GM19397 (cell line): ENCODE measurements around the gene CBY2.
"Not testable (repeated sequence)": the region's sequence is repeated elsewhere in the genome, so short reads cannot be mapped to it uniquely, and the experiment has no call there.

Experiments used
- ATAC-seq: cut with Tn5 transposase; IDR thresholded peaks from one replicate; pipeline ENCODE4 v1.9.1; 2021; ENCODE audit warnings: mild to moderate bottlenecking, moderate library complexity; ENCODE audit not compliant: unreplicated experiment

Gene CBY2, protein sequence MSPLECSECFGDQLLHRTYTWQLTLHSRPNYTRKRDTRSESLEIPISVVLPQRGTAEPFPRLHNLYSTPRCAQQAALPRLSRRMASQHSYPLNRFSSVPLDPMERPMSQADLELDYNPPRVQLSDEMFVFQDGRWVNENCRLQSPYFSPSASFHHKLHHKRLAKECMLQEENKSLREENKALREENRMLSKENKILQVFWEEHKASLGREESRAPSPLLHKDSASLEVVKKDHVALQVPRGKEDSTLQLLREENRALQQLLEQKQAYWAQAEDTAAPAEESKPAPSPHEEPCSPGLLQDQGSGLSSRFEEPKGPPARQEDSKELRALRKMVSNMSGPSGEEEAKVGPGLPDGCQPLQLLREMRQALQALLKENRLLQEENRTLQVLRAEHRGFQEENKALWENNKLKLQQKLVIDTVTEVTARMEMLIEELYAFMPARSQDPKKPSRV

DNA sequence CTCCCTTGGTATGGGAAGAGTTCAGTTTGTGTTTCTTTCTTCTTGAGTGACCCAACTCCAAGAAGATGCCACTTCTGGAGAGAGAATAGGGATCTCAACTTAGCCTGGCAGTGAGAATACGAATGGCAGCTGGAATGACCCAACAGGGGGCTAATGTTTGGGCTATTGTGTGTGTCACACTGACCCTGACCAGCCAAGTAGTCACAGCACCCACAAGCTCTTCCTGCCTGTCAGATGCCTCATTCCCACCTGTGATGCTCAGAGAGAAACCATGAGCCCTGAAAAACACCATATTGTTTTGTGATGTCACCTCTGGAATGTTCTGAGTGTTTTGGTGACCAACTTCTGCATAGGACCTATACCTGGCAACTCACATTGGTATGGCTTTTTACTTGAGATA lies at the start of gene CBY2:
Gene CBY2, plus strand, starts transcription at position 233 of the 400 bp plus-strand sequence. Its CDS starts 71 bp downstream, at position 304.
- ATAC-seq, result no peak

DNA sequence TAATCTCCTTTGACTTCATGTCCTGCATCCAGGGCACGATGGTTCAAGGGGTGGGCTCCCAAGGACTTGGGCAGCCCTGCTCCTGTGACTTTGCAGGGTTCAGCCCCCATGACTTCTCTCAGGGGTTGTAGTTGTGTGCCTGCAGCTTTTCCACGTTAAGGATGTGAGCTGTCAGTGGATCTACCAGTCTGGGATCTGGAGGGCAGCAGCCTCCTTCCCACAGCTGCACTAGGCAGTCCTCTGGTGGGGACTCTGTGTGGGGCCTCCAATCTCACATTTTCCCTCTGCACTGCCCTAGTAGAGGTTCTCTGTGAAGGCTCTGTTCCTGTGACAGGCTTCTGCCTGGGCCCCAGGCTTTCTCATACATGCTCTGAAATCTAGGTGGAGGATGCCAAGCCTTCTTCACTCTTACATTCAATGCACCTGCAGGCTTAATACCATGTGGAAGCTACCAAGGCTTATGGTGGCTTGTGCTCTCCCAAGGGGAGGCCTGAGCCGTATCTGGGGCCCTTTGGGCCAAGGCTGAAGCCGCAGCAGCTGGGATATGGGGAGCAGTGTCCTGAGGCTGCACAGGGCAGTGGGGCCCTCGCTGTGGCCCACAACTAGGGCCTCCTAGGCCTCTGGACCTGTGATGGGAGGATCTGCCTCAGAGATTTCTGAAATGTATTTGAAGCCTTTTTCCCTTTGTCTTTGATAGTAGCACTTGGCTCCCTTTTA lies 47.3 kb upstream of the CBY2 start:
- no peak for ATAC-seq

DNA sequence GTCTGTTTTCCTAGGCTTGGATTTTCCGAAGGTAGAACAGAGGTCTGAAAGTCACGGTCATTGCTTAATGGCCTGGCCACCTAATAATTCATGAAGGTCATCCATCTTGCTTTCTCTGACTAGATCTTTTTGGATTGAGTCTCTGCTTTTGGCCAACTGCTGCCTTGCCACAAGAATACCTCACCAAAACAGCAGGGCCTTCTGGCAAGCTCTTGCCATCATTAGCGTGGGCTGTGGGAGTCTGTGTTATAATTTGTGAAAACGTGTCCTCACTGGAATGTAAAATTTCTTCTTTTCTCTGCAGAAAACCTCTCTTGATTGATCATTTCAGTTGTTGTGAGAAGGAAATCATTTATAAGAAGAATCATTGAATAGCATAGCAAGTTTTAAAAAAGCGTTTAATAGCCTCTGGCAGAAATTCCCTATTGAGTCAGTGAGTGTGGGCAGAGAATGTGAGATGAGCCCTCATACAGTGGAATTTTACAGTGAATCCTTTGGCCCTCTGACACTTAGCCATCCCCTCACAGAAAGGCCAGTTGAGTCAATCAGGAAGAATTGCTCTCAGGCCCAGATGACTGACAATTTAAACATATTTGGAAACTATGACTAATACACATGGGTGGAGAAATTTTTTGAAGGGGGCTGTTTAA lies 43.4 kb upstream of the CBY2 start:
- ATAC-seq, result no peak

DNA sequence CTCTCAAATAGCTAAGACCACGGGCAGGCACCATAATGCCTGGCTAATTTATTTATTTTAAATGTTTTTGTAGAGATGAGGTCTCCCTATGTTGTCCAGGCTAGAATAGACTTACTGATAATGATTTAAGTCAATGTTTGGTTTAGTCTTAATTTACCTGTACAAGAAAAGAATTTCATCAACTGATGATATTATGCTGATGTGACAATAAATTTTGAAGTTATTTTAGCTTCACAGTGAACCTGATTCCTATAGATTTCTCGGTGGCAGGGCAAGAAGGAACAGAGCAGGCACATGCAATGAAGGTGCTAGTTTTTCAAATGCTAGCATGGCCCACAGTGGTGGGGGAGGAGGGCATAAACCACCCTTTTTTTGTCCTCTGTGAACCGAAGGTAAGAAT lies 42.6 kb upstream of the CBY2 start:
- no peak for ATAC-seq

DNA sequence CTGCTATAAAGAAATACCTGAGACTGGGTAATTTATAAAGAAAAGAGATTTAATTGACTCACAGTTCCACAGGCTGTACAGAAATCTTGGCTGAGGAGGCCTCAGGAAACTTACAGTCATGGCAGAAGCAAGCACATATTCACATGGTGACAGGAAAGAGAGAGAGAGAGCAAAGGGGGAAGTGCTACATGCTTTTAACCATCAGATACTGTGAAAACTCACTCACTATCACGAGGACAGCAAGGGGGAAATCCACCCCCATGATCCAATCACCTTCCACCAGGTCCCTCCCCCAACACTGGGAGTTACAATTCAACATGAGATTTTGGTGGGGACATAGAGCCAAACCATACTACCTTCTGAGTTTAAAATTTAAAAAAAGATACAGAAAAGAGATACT lies 41.7 kb upstream of the CBY2 start:
- not testable (repeated sequence) for ATAC-seq

DNA sequence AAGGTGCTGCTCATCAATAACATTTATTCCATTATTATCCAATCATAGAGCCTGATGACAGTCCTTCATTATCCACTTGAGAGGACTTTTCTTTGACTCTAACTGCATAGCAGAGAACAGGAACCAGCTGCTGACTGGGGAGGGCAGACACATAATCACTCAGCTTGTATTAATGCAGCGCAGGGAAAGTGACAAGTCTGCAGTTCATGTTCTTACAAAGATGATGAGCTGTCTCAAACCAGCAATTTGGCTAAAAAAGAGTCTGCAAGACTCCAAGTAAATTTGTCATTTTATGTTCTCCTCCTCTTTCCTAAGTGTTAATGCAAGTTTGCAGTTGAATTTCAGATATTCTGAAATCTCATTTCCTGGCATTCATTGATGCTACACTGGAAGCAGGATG lies 40.0 kb upstream of the CBY2 start:
- ATAC-seq, result no peak

DNA sequence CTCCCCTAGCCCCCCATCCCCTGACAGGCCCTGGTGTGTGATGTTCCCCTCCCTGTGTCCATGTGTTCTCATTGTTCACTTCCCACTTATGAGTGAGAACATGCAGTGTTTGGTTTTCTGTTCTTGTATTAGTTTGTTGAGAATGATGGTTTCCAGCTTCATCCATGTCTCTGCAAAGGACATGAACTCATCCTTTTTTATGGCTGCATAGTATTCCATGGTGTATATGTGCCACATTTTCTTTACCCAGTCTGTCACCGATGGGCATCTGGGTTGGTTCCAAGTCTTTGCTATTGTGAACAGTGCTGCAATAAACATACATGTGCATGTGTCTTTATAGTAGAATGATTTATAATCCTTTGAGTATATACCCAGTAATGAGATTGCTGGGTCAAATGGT lies 39.2 kb upstream of the CBY2 start:
- not testable (repeated sequence) for ATAC-seq

DNA sequence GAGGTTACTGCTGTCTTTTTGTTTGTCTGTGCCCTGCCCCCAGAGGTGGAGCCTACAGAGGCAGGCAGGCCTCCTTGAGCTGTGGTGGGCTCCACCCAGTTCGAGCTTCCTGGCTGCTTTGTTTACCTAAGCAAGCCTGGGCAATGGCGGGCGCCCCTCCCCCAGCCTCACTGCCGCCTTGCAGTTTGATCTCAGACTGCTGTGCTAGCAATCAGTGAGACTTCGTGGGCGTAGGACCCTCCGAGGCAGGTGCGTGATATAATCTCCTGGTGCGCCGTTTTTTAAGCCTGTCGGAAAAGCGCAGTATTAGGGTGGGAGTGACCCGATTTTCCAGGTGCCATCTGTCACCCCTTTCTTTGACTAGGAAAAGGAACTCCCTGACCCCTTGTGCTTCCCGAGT lies 32.5 kb upstream of the CBY2 start:
- ATAC-seq, result not testable (repeated sequence)

DNA sequence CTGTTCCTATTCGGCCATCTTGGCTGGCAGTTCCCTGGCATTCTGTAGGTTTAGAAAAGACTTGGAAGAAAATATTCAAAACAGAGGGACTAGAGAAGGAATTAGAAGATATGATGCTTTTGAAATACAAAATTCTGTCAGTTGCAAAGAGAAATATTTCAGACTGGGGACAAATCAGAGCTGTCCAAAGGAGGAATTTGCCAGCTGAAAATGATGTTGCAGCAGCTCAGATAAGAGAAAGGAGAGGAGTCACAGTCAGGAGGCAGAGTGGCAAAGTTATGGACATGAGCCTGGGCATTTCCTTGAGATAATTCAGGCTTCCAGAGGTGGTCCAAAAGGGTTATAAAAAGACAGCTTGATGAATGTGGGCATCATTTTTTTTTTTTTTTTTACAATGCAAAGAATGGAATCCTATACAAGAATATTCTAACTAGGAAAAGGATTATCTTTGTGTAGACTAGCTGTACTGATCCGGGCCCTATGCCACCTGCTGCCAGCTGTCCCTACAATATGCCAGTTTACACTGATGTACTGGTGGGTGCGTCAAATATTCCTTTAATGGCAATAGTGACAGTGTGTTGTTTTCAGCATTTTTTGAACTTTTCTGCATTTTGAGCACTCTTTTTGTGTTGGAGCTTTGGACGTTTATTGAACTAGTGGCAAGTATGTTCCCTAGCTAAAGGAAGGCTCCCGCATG lies 31.8 kb upstream of the CBY2 start:
- no peak for ATAC-seq

DNA sequence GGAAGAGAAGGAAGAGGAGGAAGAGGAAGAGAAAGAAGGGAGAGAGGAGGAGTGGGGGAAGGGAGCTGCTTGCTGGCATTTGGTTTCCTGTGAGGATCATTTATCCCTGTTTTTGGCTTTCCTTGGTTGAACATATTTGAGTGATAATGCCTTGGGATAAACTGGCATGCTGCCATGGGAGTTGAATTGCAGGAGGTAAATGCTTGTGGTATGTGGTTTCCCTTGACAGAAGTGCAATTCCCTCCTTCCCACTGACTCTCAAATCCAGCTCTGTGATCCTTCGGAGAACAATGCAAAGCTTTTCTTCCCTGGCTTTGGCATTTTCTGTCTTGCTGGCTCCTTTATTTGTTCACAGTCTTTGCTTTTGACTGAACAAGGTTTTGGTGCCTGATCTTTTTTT lies 27.2 kb upstream of the CBY2 start:
- ATAC-seq, result no peak

DNA sequence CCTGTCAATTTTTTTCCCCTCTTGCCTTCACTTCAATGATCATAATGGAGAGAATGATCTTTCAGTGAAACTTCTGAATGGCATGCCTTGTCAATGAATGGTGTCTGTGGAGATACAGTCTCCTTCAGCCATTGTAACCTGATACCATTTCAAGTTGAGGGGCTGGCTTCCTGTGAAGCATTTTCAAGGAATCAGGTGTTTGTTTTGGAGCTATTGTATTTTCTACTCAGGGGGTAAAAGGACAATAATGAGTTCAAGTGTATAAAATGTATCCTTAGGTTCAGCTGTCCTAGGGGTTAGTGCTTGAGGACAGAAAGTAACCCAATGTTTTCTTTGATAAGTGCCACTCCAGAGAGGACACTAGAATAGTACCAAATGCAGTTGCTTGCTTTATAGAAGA lies 23.8 kb upstream of the CBY2 start:
- no peak for ATAC-seq

DNA sequence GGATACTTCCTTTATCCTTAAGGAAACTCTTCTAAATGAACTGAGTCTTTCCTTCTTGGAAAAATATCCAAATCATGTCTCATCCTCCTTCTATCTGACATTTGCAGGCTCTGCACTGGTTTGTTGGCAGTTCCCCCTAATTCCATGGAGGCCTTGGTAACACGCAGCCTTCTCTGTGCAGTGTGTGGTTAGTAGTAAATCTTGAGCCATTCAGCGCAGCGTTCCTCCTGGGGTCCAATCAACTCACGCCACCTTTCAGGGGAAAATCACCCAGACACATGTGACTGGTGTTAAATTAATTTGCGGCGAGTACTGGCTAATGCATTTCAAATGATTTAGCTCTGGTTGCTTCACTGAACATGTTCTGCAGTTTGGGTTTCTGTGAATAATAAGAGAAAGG lies 21.0 kb upstream of the CBY2 start:
- no peak for ATAC-seq

DNA sequence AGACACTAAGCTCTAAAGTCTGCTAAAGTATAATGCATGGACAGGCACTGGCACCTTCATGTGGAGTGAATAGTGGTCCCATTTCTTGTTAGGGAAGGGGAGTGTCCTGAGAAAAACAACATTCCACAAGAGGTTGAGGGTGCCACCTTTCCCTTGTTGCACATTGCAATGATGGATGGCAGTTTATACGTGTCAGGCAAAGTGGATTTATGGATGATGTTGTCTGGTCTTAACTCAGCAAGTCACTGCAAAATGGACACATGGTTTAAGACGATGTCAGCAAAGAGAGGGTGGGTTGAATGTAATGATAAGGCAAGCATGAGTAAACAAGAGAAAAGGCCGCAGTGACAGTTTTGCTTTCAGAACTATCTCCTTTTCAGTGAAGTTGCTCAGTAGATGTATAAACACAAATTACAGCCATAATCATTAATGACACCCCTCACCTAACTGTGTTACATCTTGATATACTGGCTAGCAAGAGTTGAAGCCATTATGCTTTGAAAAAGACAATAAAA lies 19.6 kb upstream of the CBY2 start:
- no peak for ATAC-seq

DNA sequence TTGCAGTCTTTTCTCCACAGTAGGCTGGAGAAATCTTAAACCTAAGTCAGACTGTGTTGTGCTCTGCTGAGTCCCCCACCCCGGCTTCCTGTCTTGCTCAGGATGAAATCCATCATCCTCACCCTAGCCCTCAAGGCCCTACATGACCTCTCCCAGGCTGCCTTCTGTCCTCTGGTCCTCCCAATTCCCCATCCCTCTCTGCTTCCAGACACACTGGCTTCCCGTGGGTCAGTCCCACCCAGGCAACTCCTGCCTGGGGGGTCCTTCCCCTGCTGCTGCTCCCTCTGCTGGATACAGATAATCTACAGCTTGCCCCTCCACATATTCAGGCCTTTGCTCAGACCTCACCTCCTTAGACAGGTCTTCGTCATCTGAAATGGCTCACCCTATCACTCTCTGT lies 18.4 kb upstream of the CBY2 start:
- no peak for ATAC-seq

DNA sequence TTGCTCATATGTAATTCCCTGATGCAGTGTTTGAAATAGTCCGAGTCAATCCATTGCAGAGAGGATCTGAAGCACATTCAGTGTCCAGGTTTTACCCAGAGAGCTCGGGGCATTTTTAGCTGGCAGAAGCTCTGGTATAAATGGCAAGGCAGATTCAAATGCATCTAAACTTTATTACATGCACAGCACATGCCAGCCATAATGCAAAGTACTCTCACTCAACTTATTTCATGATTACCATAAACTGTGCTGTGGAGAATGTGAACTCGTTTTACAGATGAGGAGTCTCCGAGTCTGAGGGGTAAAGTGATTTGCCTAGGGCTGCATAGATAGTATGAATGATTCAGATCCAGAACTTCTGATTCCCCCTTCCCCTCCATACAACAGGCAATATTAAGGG lies 13.5 kb upstream of the CBY2 start:
- ATAC-seq, result no peak

DNA sequence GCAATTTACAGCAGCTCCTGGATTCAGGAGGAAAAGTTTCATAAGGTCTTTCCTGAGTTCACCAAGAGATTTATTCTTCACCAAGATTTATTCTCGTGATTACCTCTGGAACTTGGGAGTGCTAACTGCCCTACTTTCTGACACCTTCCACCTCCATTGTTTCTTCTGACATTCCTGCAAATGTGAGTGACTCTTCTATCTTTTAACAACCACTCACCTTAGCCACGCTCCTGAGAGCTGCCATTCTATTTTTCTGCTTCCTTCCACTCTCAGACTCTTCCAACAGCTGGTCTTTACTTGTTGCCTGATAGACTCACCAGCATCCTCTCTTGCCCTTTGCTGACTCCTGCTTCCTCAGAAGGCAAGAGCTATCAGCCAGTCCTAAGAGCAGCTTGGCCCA lies 11.5 kb upstream of the CBY2 start:
- ATAC-seq, result no peak

DNA sequence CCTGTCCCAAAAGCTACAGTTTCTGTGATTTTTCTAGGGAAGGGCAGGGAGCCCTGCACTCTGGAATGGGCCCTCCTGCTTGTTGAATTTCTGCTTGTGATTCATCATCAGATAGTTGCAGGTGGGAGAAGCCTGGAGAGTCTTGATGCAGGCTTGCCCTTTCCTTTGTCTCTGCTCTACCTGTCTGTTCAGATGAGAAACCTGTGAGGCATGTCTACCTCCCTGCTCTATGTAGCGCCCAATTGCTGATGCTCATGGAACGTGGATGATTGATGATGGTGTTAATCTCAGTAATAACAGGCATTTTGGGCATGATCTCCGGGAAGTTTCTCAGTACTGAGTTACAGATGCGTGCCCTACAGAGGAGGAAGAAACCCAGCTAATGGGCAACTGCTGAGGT lies 10.9 kb upstream of the CBY2 start:
- ATAC-seq, result no peak

DNA sequence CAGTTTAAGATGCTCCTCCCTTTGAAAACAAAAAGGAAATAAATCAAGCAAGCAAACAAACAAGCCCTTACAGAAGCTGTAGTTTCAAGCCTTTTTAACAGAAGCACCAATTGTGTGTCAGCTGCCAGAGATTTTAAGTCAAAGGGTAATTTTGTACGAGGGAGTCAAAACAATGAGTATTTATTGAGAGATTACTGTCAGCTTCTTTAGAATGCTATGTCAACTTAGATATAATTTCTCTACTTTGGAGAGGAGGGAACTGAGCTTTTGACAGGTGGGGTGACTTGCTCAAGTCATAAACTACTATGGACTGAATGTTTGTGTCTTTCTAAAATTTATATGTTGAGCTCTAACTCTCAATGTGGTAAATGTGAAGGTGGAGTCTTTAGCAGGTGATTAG lies 10.5 kb upstream of the CBY2 start:
- no peak for ATAC-seq

DNA sequence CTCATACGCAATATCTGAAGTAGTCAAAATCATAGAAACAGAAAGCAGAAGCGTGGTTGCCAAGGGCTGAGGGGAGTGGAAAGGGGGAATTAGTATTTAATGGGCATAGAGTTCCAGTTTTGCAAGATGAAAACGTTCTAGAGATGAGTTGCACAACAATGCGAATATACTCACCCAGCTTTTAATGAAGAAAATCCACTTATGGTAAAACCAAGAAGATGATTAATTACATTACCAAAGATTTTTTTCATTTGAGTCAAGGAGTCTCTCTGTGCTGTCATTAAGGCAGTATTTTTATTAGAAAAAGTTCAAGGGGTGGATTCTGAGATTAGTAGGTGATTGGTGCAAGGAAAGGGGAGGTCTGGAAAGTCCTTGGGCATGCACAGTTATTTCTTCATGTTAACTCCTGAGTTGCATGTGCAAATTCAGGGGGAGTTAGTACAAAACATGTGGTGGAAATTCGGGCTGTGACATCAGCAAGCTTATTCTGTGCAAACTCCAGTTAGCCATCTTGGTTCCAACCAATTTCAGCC lies 6.9 kb upstream of the CBY2 start:
- ATAC-seq, result peak; percentile 53

DNA sequence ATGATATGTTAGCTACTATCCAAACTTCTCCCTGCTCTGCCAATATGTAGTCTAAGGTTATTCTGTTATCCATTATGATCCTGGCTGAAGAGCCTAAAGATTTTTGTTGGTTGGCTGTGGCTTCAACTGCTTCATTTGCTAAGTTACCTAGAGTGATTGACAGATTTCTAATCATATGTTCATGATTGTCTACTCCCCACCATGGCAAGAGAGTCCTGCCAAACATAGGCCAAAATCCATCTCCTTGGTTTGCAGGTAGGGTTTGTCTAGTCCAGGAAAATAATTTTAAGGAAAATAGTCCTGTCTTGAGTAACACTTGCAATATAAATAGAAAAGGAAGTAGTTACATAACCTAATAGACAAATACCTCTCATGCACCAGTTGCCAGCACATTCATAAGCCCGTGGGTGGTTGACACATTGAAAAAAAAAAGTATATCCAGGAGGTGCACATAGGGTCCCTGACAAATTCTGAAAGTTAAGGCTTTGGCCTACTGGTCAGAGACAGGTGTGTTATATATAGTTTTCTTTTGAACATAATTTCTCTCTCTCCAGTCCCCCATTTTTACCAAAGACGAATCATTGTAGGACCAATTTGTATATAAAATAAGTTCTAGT lies 5.4 kb upstream of the CBY2 start:
- peak; percentile 42 for ATAC-seq
